SK-N-SH treated with all-trans-retinoic acid at 6 μM for 48 hours (cell line): ENCODE results near the gene ASTN2.

Source experiments
- ARNTL ChIP-seq: fragments of 450-650 bp; formaldehyde crosslinking; IDR thresholded peaks from 2 replicates; pipeline ENCODE4 v1.5.0; 2020; ENCODE audit warnings: low read depth, mild to moderate bottlenecking, moderate library complexity, borderline replicate concordance
- CREB5 ChIP-seq: fragments of 250-450 bp; sonication (Bioruptor Pico); IDR thresholded peaks from 2 replicates; pipeline ENCODE4 v1.5.1; 2020; ENCODE audit warnings: low read depth, mild to moderate bottlenecking, moderate library complexity
- CSRNP3 ChIP-seq: fragments of 250-450 bp; sonication (Bioruptor Pico); IDR thresholded peaks from 2 replicates; pipeline ENCODE4 v1.5.1; 2021; ENCODE audit warnings: mild to moderate bottlenecking, moderate library complexity
- OSR1 ChIP-seq: fragments of 250-450 bp; sonication (Bioruptor Pico); IDR thresholded peaks from 2 replicates; pipeline ENCODE4 v1.8.0; 2022; ENCODE audit warnings: moderate library complexity, mild to moderate bottlenecking, inconsistent platforms
- PATZ1 ChIP-seq: fragments of 250-450 bp; sonication (Bioruptor Pico); IDR thresholded peaks from 2 replicates; pipeline ENCODE4 v1.8.0; 2020; ENCODE audit warnings: mild to moderate bottlenecking, moderate library complexity, borderline replicate concordance
- POU6F1 ChIP-seq: fragments of 250-450 bp; sonication (Bioruptor Pico); IDR thresholded peaks from 2 replicates; pipeline ENCODE4 v1.8.0; 2021; ENCODE audit warnings: low read depth, mild to moderate bottlenecking, moderate library complexity, borderline replicate concordance
- PPARA ChIP-seq: fragments of 250-450 bp; sonication (Bioruptor Pico); IDR thresholded peaks from 2 replicates; pipeline ENCODE4 v1.5.0; 2020; ENCODE audit warnings: mild to moderate bottlenecking, borderline replicate concordance
- RARB ChIP-seq: fragments of 250-450 bp; sonication (Bioruptor Pico); IDR thresholded peaks from 2 replicates; pipeline ENCODE4 v1.8.0; 2021; ENCODE audit warnings: mild to moderate bottlenecking, moderate library complexity
- TOX ChIP-seq: fragments of 250-450 bp; sonication (Bioruptor Pico); IDR thresholded peaks from 2 replicates; pipeline ENCODE4 v1.8.0; 2021; ENCODE audit warnings: mild to moderate bottlenecking, moderate library complexity, borderline replicate concordance
- ZFP3 ChIP-seq: fragments of 250-450 bp; sonication (Bioruptor Pico); IDR thresholded peaks from 2 replicates; pipeline ENCODE4 v1.5.0; 2020; ENCODE audit warnings: mild to moderate bottlenecking, moderate library complexity
- ZFP30 ChIP-seq: fragments of 450-650 bp; formaldehyde crosslinking; IDR thresholded peaks from 2 replicates; pipeline ENCODE4 v1.5.0; 2022; ENCODE audit warnings: mild to moderate bottlenecking, moderate library complexity
- ZNF70 ChIP-seq: fragments of 450-650 bp; formaldehyde crosslinking; IDR thresholded peaks from 2 replicates; pipeline ENCODE4 v1.5.0; 2020; ENCODE audit warnings: mild to moderate bottlenecking, moderate library complexity

- TF ChIP-seq ZFP3 (CRISPR knock-in tag): no peak
- no peak for TF ChIP-seq ZFP30 (CRISPR knock-in tag)
- no peak for TF ChIP-seq POU6F1
- TF ChIP-seq ZNF70 (CRISPR knock-in tag): no peak
- no peak for TF ChIP-seq PPARA
- TF ChIP-seq TOX (CRISPR knock-in tag): no peak
- no peak for TF ChIP-seq RARB
- TF ChIP-seq PATZ1 (CRISPR knock-in tag): no peak
- no peak for TF ChIP-seq CSRNP3 (CRISPR knock-in tag)
- TF ChIP-seq ARNTL: no peak
- no peak for TF ChIP-seq OSR1 (CRISPR knock-in tag)
- TF ChIP-seq CREB5: no peak
These were observed 1031.7 kb downstream of the ASTN2 start for GRCh38 chr9:116383133-116383532.
